Activated CD4-positive, alpha-beta T cell treated with anti-CD3 and anti-CD28 coated beads, Interleukin-10, Interleukin-2, amounts not matched to agents 100 ng/mL and 50 ng/mL, durations not matched to agents 16 hours and 8 hours (primary cell): ENCODE results near the gene CDK2.
A peak's percentile ranks its signal among the peaks of the same experiment; 100 is the strongest.
"Not testable (repeated sequence)": the region's sequence is repeated elsewhere in the genome, so short reads cannot be mapped to it uniquely, and the experiment has no call there.

Experiments
- DNase-seq: peaks from one replicate; pipeline ENCODE4 v3.0.0-alpha.2; 2020

The CDK2 gene

GRCh38 chr12:55966408-55967281 is at the start of gene CDK2:
Gene CDK2, plus strand, starts transcription at chr12:55966830. Its CDS starts 179 bp downstream, at chr12:55967009.
- DNase-seq, result peak; percentile 93

- not testable (repeated sequence) for DNase-seq
These were observed 47.6 kb upstream of the CDK2 start for GRCh38 chr12:55919032-55919431.

- no peak for DNase-seq
These were observed 44.5 kb upstream of the CDK2 start for GRCh38 chr12:55922126-55922525.

GRCh38 chr12:55923648-55924047 is 43.0 kb upstream of the CDK2 start:
- DNase-seq, result not testable (repeated sequence)

GRCh38 chr12:55925371-55925770 is 41.3 kb upstream of the CDK2 start:
- DNase-seq, result no peak

GRCh38 chr12:55925870-55926737 is 40.5 kb upstream of the CDK2 start:
- no peak for DNase-seq

- DNase-seq, result peak; percentile 96
These were observed 39.7 kb upstream of the CDK2 start for GRCh38 chr12:55926738-55927587.

- DNase-seq, result peak; percentile 93
These were observed 38.8 kb upstream of the CDK2 start, which contains the start of gene PYM1 for GRCh38 chr12:55927588-55928502. Gene PYM1, minus strand, starts transcription at chr12:55927894. Its CDS starts 133 bp downstream, at chr12:55927761.

- DNase-seq, result peak; percentile 95
These were observed 37.3 kb upstream of the CDK2 start for GRCh38 chr12:55929306-55929791.

- peak; percentile 87 for DNase-seq
These were observed 35.8 kb upstream of the CDK2 start, which contains the start of gene DGKA for GRCh38 chr12:55930771-55931316. Gene DGKA, plus strand, starts transcription at chr12:55931162. Its CDS starts 5,342 bp downstream, at chr12:55936504.

GRCh38 chr12:55931317-55931779 is 35.3 kb upstream of the CDK2 start:
- no peak for DNase-seq

- DNase-seq, result no peak
These were observed 34.7 kb upstream of the CDK2 start for GRCh38 chr12:55931780-55932550.

GRCh38 chr12:55932551-55932910 is 34.1 kb upstream of the CDK2 start:
- peak; percentile 69 for DNase-seq

- no peak for DNase-seq
These were observed 33.3 kb upstream of the CDK2 start for GRCh38 chr12:55933169-55933798.

GRCh38 chr12:55933799-55934742 is 32.6 kb upstream of the CDK2 start:
- no peak for DNase-seq

GRCh38 chr12:55934773-55935172 is 31.9 kb upstream of the CDK2 start:
- DNase-seq, result no peak

GRCh38 chr12:55935738-55936151 is 30.9 kb upstream of the CDK2 start:
- DNase-seq, result no peak

- DNase-seq, result no peak
These were observed 28.6 kb upstream of the CDK2 start for GRCh38 chr12:55937981-55938380.
